ENCODE results near the gene NRBF2.
"Not testable (repeated sequence)": the region's sequence is repeated elsewhere in the genome, so short reads cannot be mapped to it uniquely, and the experiment has no call there.

NRBF2 gene

GRCh38 chr10:63150745-63151144 lies 17.6 kb downstream of the NRBF2 start:
- H3K9me3 ChIP-seq (ENCODE audit: insufficient read depth, low read depth, low read length), result no peaks in the 10 kb centered on the region
- no peaks in the 10 kb centered on the region for H3K27me3 ChIP-seq (ENCODE audit: insufficient read depth, low read length)
- H3K36me3 ChIP-seq (ENCODE audit: insufficient read depth, low read depth, low read length), result peaks cover 46% of the 10 kb centered on the region
- peaks cover 6% of the 10 kb centered on the region; the same call in 1 of the 2 replicates for H3K4me1 ChIP-seq (ENCODE audit: insufficient read depth, low read length)
- no peak overlapping the region for H3K4me3 ChIP-seq (ENCODE audit: low read length)
- no peak overlapping the region for H3K27ac ChIP-seq (ENCODE audit: low read length)
- H3K9ac ChIP-seq (ENCODE audit: low read depth, low read length), result no peak overlapping the region

- H3K36me3 ChIP-seq (ENCODE audit: insufficient read depth, low read depth, low read length), result peaks cover 40% of the 10 kb centered on the region
- not testable (repeated sequence) for H3K27ac ChIP-seq (ENCODE audit: low read length); H3K4me1 ChIP-seq (ENCODE audit: insufficient read depth, low read length); H3K9ac ChIP-seq (ENCODE audit: low read depth, low read length); H3K27me3 ChIP-seq (ENCODE audit: insufficient read depth, low read length); H3K9me3 ChIP-seq (ENCODE audit: insufficient read depth, low read depth, low read length); H3K4me3 ChIP-seq (ENCODE audit: low read length)
These were observed 20.9 kb downstream of the NRBF2 start for GRCh38 chr10:63153868-63154545.

DNA sequence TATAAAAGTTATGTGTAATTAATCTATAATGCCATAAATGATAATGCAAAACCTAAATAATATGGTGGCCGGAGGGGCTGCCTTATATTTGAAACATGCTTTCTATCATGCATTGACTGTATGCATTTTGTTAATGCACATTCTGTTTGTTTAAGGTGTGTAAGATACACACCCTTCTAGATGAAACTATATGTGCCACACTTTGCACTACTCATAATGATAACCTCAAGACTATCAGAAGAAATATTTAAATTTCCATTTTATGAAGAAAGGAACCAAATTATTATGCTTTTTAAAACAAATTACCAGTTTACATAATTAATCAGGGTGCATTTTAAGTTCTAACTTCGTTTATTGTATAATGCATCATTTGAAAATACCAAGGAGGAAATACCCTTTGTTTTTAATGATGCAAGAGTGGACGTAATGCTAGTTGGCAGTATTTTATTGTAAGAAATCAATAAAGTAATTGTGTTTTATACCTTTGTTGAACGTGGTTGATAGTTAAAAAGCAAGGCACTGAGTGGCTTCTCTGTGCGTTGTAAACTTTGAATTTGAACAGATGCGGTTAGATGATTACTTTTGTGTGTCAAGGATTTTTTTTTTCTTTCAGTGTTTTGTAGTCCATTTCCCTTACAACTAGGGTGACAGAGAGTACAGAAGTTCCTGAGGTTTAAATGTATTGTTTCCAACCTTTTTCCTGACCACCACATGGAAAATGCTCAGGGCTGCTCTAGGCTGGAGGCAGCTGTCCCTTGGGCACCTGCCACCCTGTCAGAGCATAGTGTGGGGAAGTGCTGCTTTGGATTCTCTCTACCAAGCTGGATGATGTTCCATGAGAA lies 21.6 kb downstream of the NRBF2 start:
- no peaks in the 10 kb centered on the region for H3K4me1 ChIP-seq (ENCODE audit: insufficient read depth, low read length)
- no peaks in the 10 kb centered on the region for H3K27me3 ChIP-seq (ENCODE audit: insufficient read depth, low read length)
- H3K9ac ChIP-seq (ENCODE audit: low read depth, low read length), result no peak overlapping the region
- no peak overlapping the region for H3K4me3 ChIP-seq (ENCODE audit: low read length)
- H3K36me3 ChIP-seq (ENCODE audit: insufficient read depth, low read depth, low read length), result peaks cover 40% of the 10 kb centered on the region
- no peaks in the 10 kb centered on the region for H3K9me3 ChIP-seq (ENCODE audit: insufficient read depth, low read depth, low read length)
- no peak overlapping the region for H3K27ac ChIP-seq (ENCODE audit: low read length)

DNA sequence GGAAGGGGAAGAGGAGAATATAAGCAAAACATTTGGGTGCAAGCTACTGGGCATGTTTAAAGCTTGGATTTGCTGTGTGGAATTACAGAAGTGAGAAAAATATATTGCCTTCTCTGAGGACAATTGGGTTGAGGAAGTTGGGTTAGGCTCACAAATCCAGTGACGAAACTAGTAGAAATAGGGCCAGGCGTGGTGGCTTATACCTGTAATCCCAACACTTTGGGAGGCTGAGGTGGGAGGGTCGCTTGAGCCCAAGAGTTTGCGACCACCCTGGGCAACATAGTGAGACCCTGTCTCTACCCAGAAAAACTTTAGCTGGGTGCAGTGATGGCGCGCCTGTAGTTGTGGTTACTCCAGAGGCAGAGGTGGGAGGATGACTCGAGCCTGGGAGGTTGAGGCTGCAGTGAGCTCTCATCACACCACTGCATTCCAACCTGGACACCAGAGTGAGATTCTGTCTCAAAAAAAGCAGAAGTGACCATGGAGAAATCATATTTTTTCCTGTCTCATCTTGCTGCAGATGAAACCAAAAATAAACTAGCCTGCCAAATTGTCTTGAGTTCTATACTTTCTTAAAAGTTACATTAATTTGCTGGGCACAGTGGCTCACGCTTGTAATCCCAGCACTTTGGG lies 22.4 kb downstream of the NRBF2 start:
- Histone ChIP-seq H3K36me3 (ENCODE audit: insufficient read depth, low read depth, low read length) (peaks cover 40% of the 10 kb centered on the region), H3K9me3 (ENCODE audit: insufficient read depth, low read depth, low read length) (no peaks in the 10 kb centered on the region), H3K27ac (ENCODE audit: low read length) (no peak overlapping the region), H3K4me3 (ENCODE audit: low read length) (no peak overlapping the region), H3K4me1 (ENCODE audit: insufficient read depth, low read length) (no peaks in the 10 kb centered on the region), H3K9ac (ENCODE audit: low read depth, low read length) (no peak overlapping the region), H3K27me3 (ENCODE audit: insufficient read depth, low read length) (no peaks in the 10 kb centered on the region)

GRCh38 chr10:63156236-63156635 lies 23.1 kb downstream of the NRBF2 start:
- Histone ChIP-seq H3K9ac (ENCODE audit: low read depth, low read length) (no peak overlapping the region), H3K4me3 (ENCODE audit: low read length) (no peak overlapping the region), H3K36me3 (ENCODE audit: insufficient read depth, low read depth, low read length) (peaks cover 40% of the 10 kb centered on the region), H3K4me1 (ENCODE audit: insufficient read depth, low read length) (no peaks in the 10 kb centered on the region), H3K27me3 (ENCODE audit: insufficient read depth, low read length) (no peaks in the 10 kb centered on the region), H3K27ac (ENCODE audit: low read length) (no peak overlapping the region), H3K9me3 (ENCODE audit: insufficient read depth, low read depth, low read length) (no peaks in the 10 kb centered on the region)

DNA sequence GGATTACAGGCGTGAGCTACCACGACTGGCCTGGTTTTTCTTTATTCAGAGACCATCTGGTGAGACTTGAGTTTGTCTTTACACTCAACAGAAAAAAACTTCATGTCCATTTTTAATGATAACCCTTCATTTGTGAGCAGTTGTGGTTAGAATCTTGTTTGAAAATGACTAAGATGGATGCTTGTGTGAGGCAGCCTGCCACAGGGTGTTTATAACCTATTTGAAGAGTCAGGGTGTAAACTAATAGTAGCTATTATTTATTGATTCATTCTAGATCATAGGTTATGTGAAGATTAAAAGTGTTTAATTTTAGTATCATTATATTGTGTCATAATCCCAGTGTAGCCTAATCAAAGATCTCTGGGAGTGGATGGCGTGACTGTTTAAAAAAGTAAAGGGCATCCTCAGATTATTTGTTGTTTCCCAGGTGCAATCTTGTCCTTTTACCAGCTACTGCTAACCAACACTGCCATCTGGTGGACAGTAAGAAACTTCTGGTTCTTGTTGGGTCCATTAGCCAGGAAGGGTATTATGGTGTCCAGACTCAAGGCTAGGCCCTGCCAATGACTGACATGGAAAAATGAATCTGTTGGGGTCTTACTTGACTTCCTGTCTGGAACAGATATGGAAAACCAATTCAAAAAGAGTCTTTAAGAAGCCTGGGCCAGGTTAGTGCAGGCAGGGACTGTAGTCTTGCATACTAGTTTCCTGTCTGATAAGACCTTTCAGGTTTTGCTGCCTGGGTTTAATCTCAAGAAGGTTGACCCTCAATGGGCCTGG lies 24.9 kb downstream of the NRBF2 start:
- Histone ChIP-seq H3K4me3 (ENCODE audit: low read length) (no peak overlapping the region), H3K27ac (ENCODE audit: low read length) (no peak overlapping the region), H3K36me3 (ENCODE audit: insufficient read depth, low read depth, low read length) (peaks cover 25% of the 10 kb centered on the region), H3K9me3 (ENCODE audit: insufficient read depth, low read depth, low read length) (no peaks in the 10 kb centered on the region), H3K4me1 (ENCODE audit: insufficient read depth, low read length) (no peaks in the 10 kb centered on the region), H3K9ac (ENCODE audit: low read depth, low read length) (no peak overlapping the region), H3K27me3 (ENCODE audit: insufficient read depth, low read length) (no peaks in the 10 kb centered on the region)

DNA sequence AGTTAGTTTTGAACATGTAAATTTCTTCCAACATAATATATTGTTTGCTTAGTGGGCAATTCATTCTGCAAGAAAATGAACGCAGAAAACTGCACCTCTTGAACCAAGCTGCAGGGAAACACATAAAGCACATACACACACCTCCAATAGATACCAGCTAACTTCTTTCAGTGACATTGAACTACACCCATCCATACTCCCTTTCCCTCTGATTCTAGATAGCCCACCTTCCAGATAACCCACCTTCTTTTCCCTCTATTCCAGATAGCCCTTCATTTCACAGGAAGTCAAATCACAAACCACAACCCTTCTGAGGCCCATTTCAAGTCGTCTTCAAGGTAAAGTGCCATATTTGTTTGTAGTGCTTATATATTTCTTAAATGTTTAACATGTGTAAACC lies 28.5 kb downstream of the NRBF2 start:
- Histone ChIP-seq H3K27ac (ENCODE audit: low read length) (no peak overlapping the region), H3K27me3 (ENCODE audit: insufficient read depth, low read length) (no peaks in the 10 kb centered on the region), H3K4me1 (ENCODE audit: insufficient read depth, low read length) (no peaks in the 10 kb centered on the region), H3K4me3 (ENCODE audit: low read length) (no peak overlapping the region), H3K36me3 (ENCODE audit: insufficient read depth, low read depth, low read length) (peaks cover 24% of the 10 kb centered on the region), H3K9me3 (ENCODE audit: insufficient read depth, low read depth, low read length) (no peaks in the 10 kb centered on the region), H3K9ac (ENCODE audit: low read depth, low read length) (no peak overlapping the region)

DNA sequence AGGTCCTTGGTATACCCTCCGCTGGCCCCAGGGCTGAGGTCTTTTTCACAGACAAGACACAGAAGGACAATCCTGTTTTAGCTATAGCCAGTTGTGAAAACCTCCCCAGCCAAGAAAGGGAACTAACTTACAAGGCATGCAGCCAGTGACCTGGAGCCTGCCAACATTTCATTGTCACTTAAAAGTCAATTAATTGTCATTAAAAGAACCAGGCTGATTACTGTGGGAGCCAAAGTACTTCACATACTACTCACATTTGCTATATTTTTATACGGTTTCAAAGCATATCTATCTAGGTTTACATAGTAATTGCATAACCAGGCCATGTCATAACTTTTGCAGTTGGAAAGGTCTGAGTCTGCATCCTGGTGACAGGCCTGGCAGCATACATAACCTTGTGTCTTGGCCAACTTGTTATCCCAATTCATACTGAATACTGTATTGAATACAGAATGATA lies 31.1 kb downstream of the NRBF2 start:
- Histone ChIP-seq H3K36me3 (ENCODE audit: insufficient read depth, low read depth, low read length) (peaks cover 48% of the 10 kb centered on the region), H3K4me3 (ENCODE audit: low read length) (no peak overlapping the region), H3K27ac (ENCODE audit: low read length) (no peak overlapping the region), H3K9me3 (ENCODE audit: insufficient read depth, low read depth, low read length) (no peaks in the 10 kb centered on the region), H3K27me3 (ENCODE audit: insufficient read depth, low read length) (no peaks in the 10 kb centered on the region), H3K9ac (ENCODE audit: low read depth, low read length) (no peak overlapping the region), H3K4me1 (ENCODE audit: insufficient read depth, low read length) (no peaks in the 10 kb centered on the region)

DNA sequence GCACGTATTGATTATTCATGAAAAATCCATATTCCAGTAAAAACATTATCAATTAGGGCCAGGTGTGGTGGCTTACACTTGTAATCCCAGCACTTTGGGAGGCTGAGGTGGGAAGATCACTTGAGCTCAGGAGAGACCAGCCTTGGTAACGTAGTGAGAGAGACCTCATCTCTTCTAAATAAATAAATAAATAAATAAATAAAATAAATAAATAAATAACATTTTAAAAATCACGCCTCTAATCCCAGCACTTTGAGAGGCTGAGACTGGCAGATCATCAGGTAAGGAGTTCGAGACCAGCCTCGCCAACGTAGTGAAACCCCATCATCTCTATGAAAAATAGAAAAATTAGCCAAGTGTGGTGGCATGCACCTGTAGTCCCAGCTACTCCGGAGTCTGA lies 32.1 kb downstream of the NRBF2 start:
- H3K4me1 ChIP-seq (ENCODE audit: insufficient read depth, low read length), result no peaks in the 10 kb centered on the region
- H3K27ac ChIP-seq (ENCODE audit: low read length), result no peak overlapping the region
- H3K9ac ChIP-seq (ENCODE audit: low read depth, low read length), result no peak overlapping the region
- H3K9me3 ChIP-seq (ENCODE audit: insufficient read depth, low read depth, low read length), result no peaks in the 10 kb centered on the region
- peaks cover 59% of the 10 kb centered on the region for H3K36me3 ChIP-seq (ENCODE audit: insufficient read depth, low read depth, low read length)
- no peaks in the 10 kb centered on the region for H3K27me3 ChIP-seq (ENCODE audit: insufficient read depth, low read length)
- H3K4me3 ChIP-seq (ENCODE audit: low read length), result no peak overlapping the region

DNA sequence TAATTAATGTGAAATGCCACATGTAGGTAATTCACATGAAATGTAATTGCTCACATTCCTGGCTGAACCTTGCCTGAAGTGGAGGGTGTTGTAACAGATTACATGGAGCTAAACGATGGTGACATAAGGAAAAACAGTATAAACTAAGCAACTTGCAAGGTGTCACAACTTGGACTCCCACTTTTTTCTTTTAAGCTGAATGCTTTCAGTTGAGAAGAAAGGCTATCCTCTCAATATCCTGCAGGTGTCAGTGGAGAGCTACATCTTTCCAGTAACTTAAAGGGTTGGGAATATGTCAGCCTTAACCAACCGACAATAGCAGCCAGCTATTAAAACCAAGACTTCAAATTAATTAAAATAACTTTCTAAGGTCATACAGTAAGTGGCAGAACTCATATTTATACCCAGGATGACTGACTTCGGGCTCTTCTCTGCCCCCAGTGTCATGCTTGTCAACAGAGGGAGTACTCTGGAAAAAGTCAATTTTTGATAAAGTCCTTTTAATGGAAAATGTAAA lies 33.7 kb downstream of the NRBF2 start:
- Histone ChIP-seq H3K27me3 (ENCODE audit: insufficient read depth, low read length) (no peaks in the 10 kb centered on the region), H3K4me3 (ENCODE audit: low read length) (no peak overlapping the region), H3K4me1 (ENCODE audit: insufficient read depth, low read length) (no peaks in the 10 kb centered on the region), H3K36me3 (ENCODE audit: insufficient read depth, low read depth, low read length) (peaks cover 74% of the 10 kb centered on the region), H3K9me3 (ENCODE audit: insufficient read depth, low read depth, low read length) (no peaks in the 10 kb centered on the region), H3K27ac (ENCODE audit: low read length) (no peak overlapping the region), H3K9ac (ENCODE audit: low read depth, low read length) (no peak overlapping the region)

DNA sequence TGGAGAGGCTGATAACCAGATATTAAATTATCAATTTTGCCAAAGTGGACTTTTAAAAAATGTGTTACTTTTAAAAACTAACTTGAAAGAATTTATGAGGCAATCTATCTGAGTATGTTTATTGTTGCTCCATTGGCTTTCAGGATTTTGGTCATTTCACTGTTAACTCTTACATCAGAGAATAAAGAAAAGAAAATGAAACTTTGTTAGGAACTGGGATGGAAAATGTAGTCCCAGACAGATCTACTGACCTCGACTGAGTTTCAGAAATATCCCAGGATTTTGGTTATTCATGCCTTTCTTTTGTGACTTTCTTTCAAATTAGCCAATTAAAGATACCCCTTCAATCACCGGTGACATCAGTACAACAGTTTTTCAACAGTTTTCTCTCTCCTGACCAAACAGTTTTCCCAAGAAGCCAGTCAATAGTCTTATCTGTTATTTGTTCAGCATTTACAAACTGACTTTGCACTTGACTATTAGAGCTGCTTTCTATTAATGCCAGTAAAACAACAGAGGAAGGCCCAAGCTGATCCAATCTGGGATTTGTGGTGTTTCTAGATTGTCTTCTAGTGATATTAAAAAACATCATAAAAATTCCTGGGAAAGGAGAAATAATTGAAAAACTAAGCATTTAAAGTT lies 35.8 kb downstream of the NRBF2 start:
- H3K4me1 ChIP-seq (ENCODE audit: insufficient read depth, low read length), result no peaks in the 10 kb centered on the region
- H3K9ac ChIP-seq (ENCODE audit: low read depth, low read length), result no peak overlapping the region
- H3K27me3 ChIP-seq (ENCODE audit: insufficient read depth, low read length), result no peaks in the 10 kb centered on the region
- no peaks in the 10 kb centered on the region for H3K9me3 ChIP-seq (ENCODE audit: insufficient read depth, low read depth, low read length)
- no peak overlapping the region for H3K27ac ChIP-seq (ENCODE audit: low read length)
- H3K4me3 ChIP-seq (ENCODE audit: low read length), result no peak overlapping the region
- peaks cover 94% of the 10 kb centered on the region for H3K36me3 ChIP-seq (ENCODE audit: insufficient read depth, low read depth, low read length)

All from iPS-20b (cell line).